Anterior cingulate cortex (tissue), 58 donors: Measurements from ENCODE around the gene PRKCZ.

Source experiments
- DNase-seq, 58 donors: peaks; one replicate each; lab custom pipeline; 2025; lab: John Stamatoyannopoulos, UW

Gene PRKCZ

DNA sequence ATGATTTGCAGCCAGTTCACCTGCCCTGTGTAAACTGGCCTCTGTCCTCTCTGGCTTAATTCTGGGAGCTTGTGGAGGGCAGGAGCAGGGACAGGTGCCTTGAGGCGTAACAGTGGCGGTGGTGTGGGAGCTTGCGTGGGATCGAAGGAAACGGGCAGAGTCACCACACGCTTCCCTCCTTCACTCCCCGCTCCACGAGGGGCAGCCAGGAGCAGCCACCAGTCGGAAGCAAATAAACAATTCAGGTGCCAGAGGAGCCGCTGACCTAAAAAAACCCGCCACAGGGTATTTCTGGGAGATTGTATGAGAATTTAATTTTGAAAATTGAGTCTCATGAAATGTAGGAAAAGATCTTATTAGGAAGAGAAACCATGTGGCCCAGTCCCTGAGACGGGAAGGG, 118.3 kb downstream of the PRKCZ start:
- DNase-seq, result no peak

DNA sequence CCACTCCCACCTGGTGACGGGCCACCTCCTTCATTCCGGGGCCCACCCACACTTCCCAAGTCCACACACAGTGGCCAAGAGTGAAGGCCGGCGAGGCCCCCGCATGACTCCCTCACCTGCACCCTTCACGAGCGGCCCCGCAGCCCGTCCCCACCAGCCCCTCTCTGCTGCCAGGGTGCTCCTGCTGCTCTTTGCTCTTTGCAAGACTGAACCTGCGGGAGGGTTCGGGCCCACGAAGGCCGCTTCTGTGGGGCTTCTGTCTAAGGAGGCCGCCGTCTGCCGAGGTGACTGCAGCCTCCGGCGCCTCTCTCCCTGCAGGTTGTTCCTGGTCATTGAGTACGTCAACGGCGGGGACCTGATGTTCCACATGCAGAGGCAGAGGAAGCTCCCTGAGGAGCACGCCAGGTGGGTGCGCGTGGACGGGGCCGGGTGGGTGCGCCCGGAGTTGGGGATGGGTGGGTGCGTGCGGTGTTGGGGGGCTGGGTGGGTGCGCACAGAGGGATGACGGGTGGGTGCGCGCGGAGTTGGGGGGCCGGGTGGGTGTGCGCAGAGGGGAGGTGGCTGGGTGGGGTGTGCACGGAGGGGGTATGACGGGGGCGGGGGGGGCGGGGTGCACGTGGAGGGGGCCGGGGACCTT, 119.1 kb downstream of the PRKCZ start:
- no peak for DNase-seq

- no peak for DNase-seq
These were observed 120.0 kb downstream of the PRKCZ start for GRCh38 chr1:2170211-2170610.

- DNase-seq, result no peak
These were observed 121.8 kb downstream of the PRKCZ start for GRCh38 chr1:2172012-2172411.

GRCh38 chr1:2172551-2173146, 122.4 kb downstream of the PRKCZ start:
- DNase-seq, result no peak

GRCh38 chr1:2173546-2174347, 123.5 kb downstream of the PRKCZ start:
- no peak for DNase-seq

- DNase-seq, result peak in 38 of 58 donors; percentile 11 to 72 (median 42)
These were observed 124.3 kb downstream of the PRKCZ start for GRCh38 chr1:2174348-2175054.

DNA sequence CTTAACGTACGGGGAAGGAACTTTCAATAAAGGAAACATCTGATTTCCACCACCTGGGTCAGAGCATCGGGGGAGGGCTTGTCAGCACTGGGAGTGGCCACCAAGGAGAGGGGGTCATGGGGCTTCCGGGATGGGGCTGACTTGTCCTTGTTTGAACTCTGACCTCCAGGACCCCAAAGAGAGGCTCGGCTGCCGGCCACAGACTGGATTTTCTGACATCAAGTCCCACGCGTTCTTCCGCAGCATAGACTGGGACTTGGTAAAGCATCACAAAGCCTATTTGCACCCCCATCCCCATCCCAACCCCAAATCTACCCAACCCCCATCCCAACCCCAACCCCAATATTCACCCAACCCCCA, 124.8 kb downstream of the PRKCZ start:
- DNase-seq, result no peak

GRCh38 chr1:2175681-2176454, 125.7 kb downstream of the PRKCZ start:
- DNase-seq, result no peak

GRCh38 chr1:2176615-2177014, 126.4 kb downstream of the PRKCZ start:
- no peak for DNase-seq

DNA sequence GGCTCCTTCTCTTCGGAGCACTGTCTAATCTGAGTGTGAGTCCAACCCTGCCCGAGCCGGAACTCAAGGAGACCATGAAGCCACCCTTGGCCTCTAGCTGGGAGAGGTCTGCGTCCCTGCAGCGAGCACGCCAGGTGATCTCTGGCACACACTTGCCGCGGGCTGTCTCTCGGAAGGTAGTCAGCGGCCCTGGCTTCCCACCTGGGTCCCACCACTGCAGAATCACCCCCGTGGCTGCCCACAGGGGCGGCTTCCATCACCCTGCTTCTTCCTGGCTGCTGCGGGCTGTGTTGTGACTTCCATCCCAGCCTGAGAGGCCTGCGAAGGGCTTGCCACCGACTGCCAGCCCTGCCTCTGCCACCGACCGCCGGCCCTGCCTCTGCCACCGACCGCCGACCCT, 127.3 kb downstream of the PRKCZ start:
- DNase-seq, result no peak

GRCh38 chr1:2177946-2178538, 127.8 kb downstream of the PRKCZ start:
- DNase-seq, result no peak

- DNase-seq, result no peak
These were observed 128.7 kb downstream of the PRKCZ start for GRCh38 chr1:2178875-2179274.

- DNase-seq, result peak in 11 of 58 donors; percentile 13 to 47 (median 28)
These were observed 129.2 kb downstream of the PRKCZ start for GRCh38 chr1:2179283-2180013.

DNA sequence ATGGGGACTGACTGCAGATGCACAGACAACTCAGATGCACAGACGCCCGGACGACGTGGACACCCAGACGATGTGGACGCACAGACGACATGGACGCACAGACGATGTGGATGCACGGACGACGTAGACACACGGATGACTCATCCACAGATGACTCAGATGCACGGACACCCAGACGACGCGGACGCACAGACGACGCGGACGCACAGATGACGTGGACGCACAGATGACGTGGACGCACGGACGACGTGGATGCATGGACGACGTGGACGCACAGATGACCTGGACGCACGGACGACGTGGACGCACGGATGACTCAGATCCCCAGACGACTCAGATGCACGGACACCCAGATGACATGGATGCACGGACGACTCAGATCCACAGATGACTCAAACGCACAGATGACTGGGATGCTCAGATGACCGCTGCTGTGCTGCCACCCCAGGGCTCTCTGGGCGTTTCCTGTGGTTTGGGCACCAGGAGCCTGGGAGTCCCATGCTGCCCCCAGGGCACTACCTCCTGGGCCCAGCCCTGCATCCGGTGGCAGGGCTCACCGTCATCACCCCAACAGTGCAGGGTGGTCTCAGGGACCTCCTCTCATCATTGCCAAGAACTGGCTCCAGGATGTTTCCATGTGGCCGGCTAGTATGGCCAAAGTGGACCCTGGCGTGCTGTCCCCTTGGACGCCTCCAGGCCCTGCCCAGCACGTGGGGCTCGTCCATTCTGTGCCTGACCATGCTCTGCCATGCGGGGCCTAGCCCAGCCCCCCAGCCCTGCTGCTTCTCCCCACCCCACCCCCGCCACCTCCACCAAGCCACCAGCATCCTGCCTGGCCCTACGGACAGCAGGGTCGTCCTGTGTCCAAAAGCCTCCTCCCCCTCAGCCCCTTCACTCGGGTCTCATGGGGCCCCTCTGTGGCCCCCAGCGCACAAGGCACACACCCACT, 130.4 kb downstream of the PRKCZ start:
- peak in 3 of 58 donors; percentile 23 to 49 (median 25) for DNase-seq

GRCh38 chr1:2181271-2181670, 131.1 kb downstream of the PRKCZ start:
- no peak for DNase-seq

DNA sequence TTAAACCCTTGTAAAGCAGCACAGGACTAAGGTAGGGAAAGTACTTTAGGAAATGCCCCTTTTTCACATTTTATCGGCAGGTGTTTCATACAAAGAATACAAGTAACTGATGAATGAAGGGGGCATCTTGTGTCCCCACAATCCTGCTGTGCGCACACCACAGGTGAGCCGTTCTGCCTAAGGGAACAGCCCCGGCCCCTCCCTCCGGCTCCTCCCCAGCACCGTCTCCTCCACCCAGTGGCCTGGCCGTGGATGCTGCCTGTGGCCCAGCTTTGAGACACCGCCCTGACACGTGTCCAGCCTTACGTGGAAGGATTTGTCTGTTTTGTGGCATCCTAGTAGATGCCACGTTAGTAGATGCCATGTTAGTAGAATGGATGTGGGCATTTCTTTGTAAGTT, 131.5 kb downstream of the PRKCZ start:
- no peak for DNase-seq

DNA sequence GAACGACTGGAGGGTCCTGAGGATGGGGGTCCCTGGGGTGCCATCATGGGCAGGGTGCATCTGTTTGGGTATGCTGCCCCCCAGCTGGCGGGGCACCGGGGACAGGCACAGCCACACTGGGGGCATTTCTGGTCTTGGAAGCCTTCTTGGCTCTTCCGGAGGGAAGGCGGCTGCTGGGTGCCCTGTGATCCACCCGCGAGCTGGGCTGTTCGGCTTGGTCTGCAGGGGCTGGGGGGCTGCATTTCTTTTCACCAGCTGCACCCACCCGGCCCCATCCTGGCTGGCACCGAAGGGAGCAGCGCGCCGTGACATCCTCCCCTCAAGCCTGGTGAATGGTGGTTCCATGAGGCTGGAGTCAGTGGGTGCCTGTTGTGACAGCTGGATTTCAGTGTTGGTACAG, 132.2 kb downstream of the PRKCZ start:
- no peak for DNase-seq
